Globus pallidus (tissue), 1 donor: ENCODE measurements around the gene NR1D1.

ENCODE experiments used
- DNase-seq: peaks from one replicate; pipeline ENCODE4 v3.0.0-alpha.2; 2015; ENCODE audit warnings: low spot score

The NR1D1 gene

GRCh38 chr17:40062329-40063186, 37.8 kb downstream of the NR1D1 start, which contains the start of gene THRA:
Gene THRA (plus strand): TSS chr17:40062965. CDS start chr17:40074489, 11,524 bp downstream.
- DNase-seq, result peak; percentile 82

- no peak for DNase-seq
These were observed 38.8 kb downstream of the NR1D1 start for GRCh38 chr17:40061609-40062038.

- no peak for DNase-seq
These were observed 39.3 kb downstream of the NR1D1 start for GRCh38 chr17:40060887-40061608.

GRCh38 chr17:40059729-40060475, 40.5 kb downstream of the NR1D1 start:
- DNase-seq, result no peak

- DNase-seq, result no peak
These were observed 41.5 kb downstream of the NR1D1 start for GRCh38 chr17:40058865-40059264.

GRCh38 chr17:40058186-40058784, 42.1 kb downstream of the NR1D1 start:
- no peak for DNase-seq

- no peak for DNase-seq
These were observed 43.9 kb downstream of the NR1D1 start for GRCh38 chr17:40056379-40057015.
